H9 (cell line): ENCODE measurements around the gene PIM3. TPM values are rescaled to one million over a fixed set of nuclear protein-coding genes. Genes with fewer than 3 reads are reported as not detected.

ENCODE experiments used
- DNase-seq: peaks from one replicate; pipeline ENCODE4 v3.0.0-alpha.2; 2017
- H2AFZ ChIP-seq: one replicate; pipeline ENCODE4 v1.6.1; 2013; ENCODE audit warnings: mild to moderate bottlenecking, low read length, control low read depth, moderate library complexity
- H2AK5ac ChIP-seq: 2 replicates; pipeline ENCODE4 v1.6.1; 2013; ENCODE audit warnings: low read length, control low read depth, mixed read lengths; ENCODE audit not compliant: insufficient read length
- H2BK120ac ChIP-seq: one replicate; pipeline ENCODE4 v1.6.1; 2013; ENCODE audit warnings: low read depth, mild to moderate bottlenecking, low read length, control low read depth, inconsistent platforms; ENCODE audit not compliant: poor library complexity, severe bottlenecking
- H2BK12ac ChIP-seq: 2 replicates; pipeline ENCODE4 v1.6.1; 2013; ENCODE audit warnings: low read length, control low read depth, mixed read lengths, low read depth; ENCODE audit not compliant: insufficient read length
- H2BK15ac ChIP-seq: 2 replicates; pipeline ENCODE4 v1.6.1; 2013; ENCODE audit warnings: low read depth, low read length, control low read depth
- H2BK20ac ChIP-seq: one replicate; pipeline ENCODE4 v1.6.1; 2013; ENCODE audit warnings: low read depth, mild to moderate bottlenecking, low read length, control low read depth, inconsistent platforms; ENCODE audit not compliant: poor library complexity, severe bottlenecking
- H2BK5ac ChIP-seq: 2 replicates; pipeline ENCODE4 v1.6.1; 2013; ENCODE audit warnings: low read length, control low read depth, mixed read lengths; ENCODE audit not compliant: insufficient read length
- H3K14ac ChIP-seq: 2 replicates; pipeline ENCODE4 v1.6.1; 2013; ENCODE audit warnings: low read length, control low read depth; ENCODE audit not compliant: insufficient read depth
- H3K18ac ChIP-seq: 2 replicates; pipeline ENCODE4 v1.6.1; 2013; ENCODE audit warnings: low read depth, mild to moderate bottlenecking, mixed read lengths, low read length, control low read depth; ENCODE audit not compliant: insufficient read length
- H3K23ac ChIP-seq: 2 replicates; pipeline ENCODE4 v1.6.1; 2013; ENCODE audit warnings: low read length, control low read depth, mixed read lengths, low read depth; ENCODE audit not compliant: insufficient read length
- H3K23me2 ChIP-seq: 2 replicates; pipeline ENCODE4 v1.6.1; 2013; ENCODE audit warnings: low read depth, mild to moderate bottlenecking, mixed read lengths, low read length, control low read depth; ENCODE audit not compliant: insufficient read length, poor library complexity, severe bottlenecking
- H3K27ac ChIP-seq: 2 replicates; pipeline ENCODE4 v1.5.1; 2013; ENCODE audit warnings: low read length, control low read depth, mixed read lengths, low read depth; ENCODE audit not compliant: insufficient read length
- H3K27me3 ChIP-seq: 2 replicates; pipeline ENCODE4 v1.6.1; 2013; ENCODE audit warnings: low read length, control low read depth, inconsistent platforms; ENCODE audit not compliant: insufficient read depth
- H3K4ac ChIP-seq: 2 replicates; pipeline ENCODE4 v1.6.1; 2013; ENCODE audit warnings: low read depth, mild to moderate bottlenecking, control low read depth, inconsistent platforms, low read length, moderate library complexity
- H3K4me1 ChIP-seq: 2 replicates; pipeline ENCODE4 v1.6.1; 2013; ENCODE audit warnings: low read length, control low read depth, inconsistent platforms; ENCODE audit not compliant: insufficient read depth
- H3K4me2 ChIP-seq: 2 replicates; pipeline ENCODE4 v1.6.1; 2013; ENCODE audit warnings: low read length, control low read depth, mixed read lengths; ENCODE audit not compliant: insufficient read length, insufficient read depth
- H3K56ac ChIP-seq: 2 replicates; pipeline ENCODE4 v1.6.1; 2013; ENCODE audit warnings: low read depth, mild to moderate bottlenecking, mixed read lengths, low read length, control low read depth; ENCODE audit not compliant: insufficient read length
- H3K79me1 ChIP-seq: 2 replicates; pipeline ENCODE4 v1.6.1; 2013; ENCODE audit warnings: low read depth, mild to moderate bottlenecking, moderate library complexity, low read length, control low read depth, inconsistent platforms; ENCODE audit not compliant: insufficient read depth, poor library complexity, severe bottlenecking
- H3K79me2 ChIP-seq: 2 replicates; pipeline ENCODE4 v1.6.1; 2013; ENCODE audit warnings: low read length, control low read depth, inconsistent platforms; ENCODE audit not compliant: insufficient read depth
- H3K9ac ChIP-seq: 2 replicates; pipeline ENCODE4 v1.6.1; 2013; ENCODE audit warnings: low read length, control low read depth, mixed read lengths; ENCODE audit not compliant: insufficient read length; ENCODE audit errors: extremely low read depth
- H3K9me3 ChIP-seq: one replicate; pipeline ENCODE4 v1.6.1; 2013; ENCODE audit warnings: low read depth, low read length, inconsistent platforms; ENCODE audit not compliant: control insufficient read depth
- H3T11ph ChIP-seq: one replicate; pipeline ENCODE4 v1.6.1; 2013; ENCODE audit warnings: mild to moderate bottlenecking, low read length, control low read depth, inconsistent platforms
- H4K20me1 ChIP-seq: one replicate; pipeline ENCODE4 v1.6.1; 2013; ENCODE audit not compliant: control insufficient read depth, insufficient read length, insufficient read depth
- H4K5ac ChIP-seq: 2 replicates; pipeline ENCODE4 v1.6.1; 2013; ENCODE audit warnings: low read depth, mild to moderate bottlenecking, mixed read lengths, low read length, control low read depth; ENCODE audit not compliant: insufficient read length
- H4K8ac ChIP-seq: replicated peaks from 2 replicates; pipeline ENCODE4 v1.6.1; 2013; ENCODE audit warnings: low read length, control low read depth, mixed read lengths, low read depth; ENCODE audit not compliant: insufficient read length
- H4K91ac ChIP-seq: 2 replicates; pipeline ENCODE4 v1.6.1; 2013; ENCODE audit warnings: low read depth, mild to moderate bottlenecking, moderate library complexity, mixed read lengths, low read length, control low read depth; ENCODE audit not compliant: insufficient read length
- H3K27ac Mint-ChIP-seq, 3 experiments: 2 replicates in 2 of 3; 3 replicates in 1 of 3; pipeline ENCODE4 v1.8.0; 2020 to 2021; ENCODE audit warnings: mixed read lengths in 3 of 3, mild to moderate bottlenecking in 1 of 3, moderate library complexity in 1 of 3
- H3K27me3 Mint-ChIP-seq: 2 replicates; pipeline ENCODE4 v1.8.0; 2021; ENCODE audit warnings: low read depth, mild to moderate bottlenecking, moderate library complexity, mixed read lengths
- H3K36me3 Mint-ChIP-seq, 3 experiments: 2 replicates in 2 of 3; 3 replicates in 1 of 3; pipeline ENCODE4 v1.8.0; 2020 to 2021; ENCODE audit warnings: low read depth in 3 of 3, mixed read lengths in 3 of 3; ENCODE audit not compliant: insufficient read depth in 1 of 3
- H3K4me1 Mint-ChIP-seq, 2 experiments: 2 replicates each; pipeline ENCODE4 v1.8.0; 2020; ENCODE audit warnings: mixed read lengths in 2 of 2
- H3K4me3 Mint-ChIP-seq, 2 experiments: 2 replicates in 1 of 2; 3 replicates in 1 of 2; pipeline ENCODE4 v1.8.0; 2020 to 2021; ENCODE audit warnings: mild to moderate bottlenecking in 2 of 2, mixed read lengths in 2 of 2, moderate library complexity in 1 of 2
- H3K9me3 Mint-ChIP-seq, 2 experiments: 2 replicates in 1 of 2; 3 replicates in 1 of 2; pipeline ENCODE4 v1.8.0; 2020; ENCODE audit warnings: mild to moderate bottlenecking in 2 of 2, mixed read lengths in 2 of 2, moderate library complexity in 1 of 2
- WGBS: extraction: QIAGEN DNeasy Blood & Tissue Kit; methylation state at CpG from one replicate; pipeline ENCODE4 v1.1.7; 2013; ENCODE audit warnings: missing lambda C conversion rate, low lambda C conversion rate, mixed read lengths; ENCODE audit not compliant: insufficient read length; ENCODE audit errors: extremely low coverage; 5-methylcytosine and 5-hydroxymethylcytosine counted together
- total RNA-seq: library from RNA; stranded (reverse); gene quantifications from 2 replicates; pipeline ENCODE4 v1.2.1, GENCODE V29; 2021
- TF ChIP-seq, protein P1 (sequence below): fragments of 200-600 bp; sonication (generic); conservative IDR thresholded peaks from 3 replicates; pipeline ENCODE4 v1.8.0; 2021; ENCODE audit warnings: antibody characterized with exemption, mild to moderate bottlenecking

PIM3 gene
- total RNA-seq, 1 experiment from 2014 or later: 43.4 TPM

DNA sequence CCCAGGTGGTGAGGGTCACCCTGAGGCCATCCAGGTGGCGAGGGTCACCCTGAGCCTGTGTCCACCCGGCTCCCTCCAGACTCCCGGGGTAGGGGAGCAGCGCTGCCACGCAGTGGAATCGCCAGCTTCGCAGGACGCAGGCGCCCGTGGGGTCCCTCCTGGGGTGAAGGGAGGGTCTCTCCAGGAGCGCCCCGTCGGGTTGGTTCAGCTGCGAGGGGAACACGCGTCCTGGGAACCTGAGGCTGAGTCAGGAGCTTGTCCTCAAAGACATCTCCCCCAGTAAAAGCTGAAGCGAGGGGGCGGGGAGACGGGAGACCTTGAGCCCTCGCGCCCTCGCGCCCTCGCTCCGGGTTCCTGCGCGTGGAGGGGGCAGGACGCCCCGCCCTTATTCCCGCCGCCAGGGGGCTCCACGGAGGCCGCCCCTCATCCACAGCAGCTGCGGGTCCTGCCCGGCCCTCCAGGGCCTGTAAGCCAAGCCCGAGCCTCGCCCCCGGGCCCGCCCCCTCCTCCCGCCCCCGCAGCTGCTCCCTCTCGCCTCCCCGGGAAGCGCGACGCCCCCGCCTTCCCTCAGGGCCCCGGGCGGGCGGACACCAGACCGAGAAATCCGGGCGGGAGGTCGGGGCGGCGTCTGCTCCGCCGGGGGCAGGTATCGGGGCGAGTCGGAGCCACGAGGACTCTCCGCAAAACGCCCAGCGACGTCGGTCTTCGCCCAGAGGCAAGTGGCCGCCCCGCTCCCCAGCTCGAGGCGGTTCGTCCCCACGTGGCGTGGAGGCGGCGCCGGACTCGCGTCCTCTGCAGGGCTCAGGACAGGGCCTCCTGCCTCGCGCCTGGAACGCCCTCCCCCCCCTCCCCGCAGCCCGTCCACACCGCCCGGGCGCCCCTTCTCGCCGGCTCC is 22.8 kb downstream of the PIM3 start:
- H4K91ac ChIP-seq: no peak overlapping the region
- Mint-ChIP-seq H3K27me3 (peaks cover 66% of the 10 kb centered on the region), H3K27ac (no peak overlapping the region), H3K36me3 (peaks cover 0 to 8% (median 2%) of the 10 kb centered on the region in 3 experiments; a peak in 3 of 7 replicates), H3K4me1 (peaks cover 0 to 3% of the 10 kb centered on the region in 2 experiments; a peak in 1 of 4 replicates), H3K4me3 (no peak overlapping the region), H3K9me3 (peaks cover 11 to 16% of the 10 kb centered on the region in 2 experiments)
- H3K23ac ChIP-seq: no peak overlapping the region
- WGBS: no CpG with 5 or more reads among the region's 90 CpGs
- H3K79me2 ChIP-seq: no peaks in the 10 kb centered on the region
- no peaks in the 10 kb centered on the region for H4K20me1 ChIP-seq
- H2BK12ac ChIP-seq: no peak overlapping the region
- H2BK20ac ChIP-seq: no peak overlapping the region
- H3K4me1 ChIP-seq: no peaks in the 10 kb centered on the region
- no peak overlapping the region for H4K8ac ChIP-seq
- no peak overlapping the region for H3K9ac ChIP-seq
- no peak overlapping the region for H2BK120ac ChIP-seq
- TF ChIP-seq, protein P1, sequence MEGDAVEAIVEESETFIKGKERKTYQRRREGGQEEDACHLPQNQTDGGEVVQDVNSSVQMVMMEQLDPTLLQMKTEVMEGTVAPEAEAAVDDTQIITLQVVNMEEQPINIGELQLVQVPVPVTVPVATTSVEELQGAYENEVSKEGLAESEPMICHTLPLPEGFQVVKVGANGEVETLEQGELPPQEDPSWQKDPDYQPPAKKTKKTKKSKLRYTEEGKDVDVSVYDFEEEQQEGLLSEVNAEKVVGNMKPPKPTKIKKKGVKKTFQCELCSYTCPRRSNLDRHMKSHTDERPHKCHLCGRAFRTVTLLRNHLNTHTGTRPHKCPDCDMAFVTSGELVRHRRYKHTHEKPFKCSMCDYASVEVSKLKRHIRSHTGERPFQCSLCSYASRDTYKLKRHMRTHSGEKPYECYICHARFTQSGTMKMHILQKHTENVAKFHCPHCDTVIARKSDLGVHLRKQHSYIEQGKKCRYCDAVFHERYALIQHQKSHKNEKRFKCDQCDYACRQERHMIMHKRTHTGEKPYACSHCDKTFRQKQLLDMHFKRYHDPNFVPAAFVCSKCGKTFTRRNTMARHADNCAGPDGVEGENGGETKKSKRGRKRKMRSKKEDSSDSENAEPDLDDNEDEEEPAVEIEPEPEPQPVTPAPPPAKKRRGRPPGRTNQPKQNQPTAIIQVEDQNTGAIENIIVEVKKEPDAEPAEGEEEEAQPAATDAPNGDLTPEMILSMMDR: peak; percentile 91
- no peak overlapping the region for H3K18ac ChIP-seq
- H3K9me3 ChIP-seq: no peaks in the 10 kb centered on the region
- H3K56ac ChIP-seq: no peak overlapping the region
- H3K23me2 ChIP-seq: no peaks in the 10 kb centered on the region
- no peak overlapping the region for H4K5ac ChIP-seq
- no peak overlapping the region for H2BK5ac ChIP-seq
- peak; percentile 69 for DNase-seq
- H3K27ac ChIP-seq: no peak overlapping the region
- no peak overlapping the region for H2AK5ac ChIP-seq
- H3K4me2 ChIP-seq: peak overlapping the region; percentile 35
- no peak overlapping the region for H2AFZ ChIP-seq
- H3K14ac ChIP-seq: no peak overlapping the region
- H3T11ph ChIP-seq: no peak overlapping the region
- H3K4ac ChIP-seq: no peak overlapping the region
- no peaks in the 10 kb centered on the region for H3K79me1 ChIP-seq
- no peak overlapping the region for H2BK15ac ChIP-seq
- H3K27me3 ChIP-seq: peaks cover 2% of the 10 kb centered on the region; the same call in 1 of the 2 replicates
